WTC11 (cell line): ENCODE data around the gene P2RX2. TPM values are rescaled to one million over a fixed set of nuclear protein-coding genes. Genes with fewer than 3 reads are reported as not detected.

Experiments
- ATAC-seq: fragments of 200-7000 bp; cut with Tn5 transposase; 2 replicates; pipeline ENCODE4 v1.10.0; 2021; ENCODE audit warnings: mild to moderate bottlenecking, moderate library complexity
- CTCF ChIA-PET: fragments of 300-600 bp; sonication (Branson Sonifier 250); formaldehyde crosslinking; loops from one replicate; lab custom pipeline; 2021; ENCODE audit warnings: antibody characterized with exemption; lab: Charles Lee
- POLR2A ChIA-PET: fragments of 350-600 bp; sonication (Branson Sonifier 250); formaldehyde crosslinking; loops from one replicate; lab custom pipeline; 2021; ENCODE audit warnings: antibody characterized with exemption; lab: Charles Lee
- DNase-seq: peaks from one replicate; pipeline ENCODE4 v3.0.0; 2021; ENCODE audit warnings: low spot score
- H3K27ac Mint-ChIP-seq: 2 replicates; pipeline ENCODE4 v1.8.0; 2021; ENCODE audit warnings: mixed read lengths
- H3K27me3 Mint-ChIP-seq: 2 replicates; pipeline ENCODE4 v1.8.0; 2021; ENCODE audit warnings: low read depth, mild to moderate bottlenecking, moderate library complexity, mixed read lengths
- H3K36me3 Mint-ChIP-seq: 2 replicates; pipeline ENCODE4 v1.8.0; 2021; ENCODE audit warnings: mixed read lengths
- H3K4me1 Mint-ChIP-seq: 2 replicates; pipeline ENCODE4 v1.8.0; 2022; ENCODE audit warnings: mixed read lengths
- H3K4me3 Mint-ChIP-seq: 2 replicates; pipeline ENCODE4 v1.8.0; 2021; ENCODE audit warnings: mild to moderate bottlenecking, moderate library complexity, mixed read lengths
- H3K9me3 Mint-ChIP-seq: 2 replicates; pipeline ENCODE4 v1.8.0; 2021; ENCODE audit warnings: mixed read lengths
- ATF1 ChIP-seq: sonication (generic); formaldehyde crosslinking; IDR thresholded peaks from 2 replicates; pipeline ENCODE4 v1.8.1; 2023; ENCODE audit warnings: mild to moderate bottlenecking, moderate library complexity, missing genetic modification reagents
- CBFB ChIP-seq: sonication (generic); formaldehyde crosslinking; IDR thresholded peaks from 2 replicates; pipeline ENCODE4 v1.8.1; 2022; ENCODE audit warnings: mild to moderate bottlenecking, low read depth, missing genetic modification reagents
- ELF4 ChIP-seq: sonication (generic); formaldehyde crosslinking; IDR thresholded peaks from 2 replicates; pipeline ENCODE4 v1.8.1; 2022; ENCODE audit warnings: low read depth, mild to moderate bottlenecking, moderate library complexity, missing genetic modification reagents
- GTF2I ChIP-seq: fragments of 250-450 bp; sonication (Bioruptor Pico); conservative IDR thresholded peaks from 2 replicates; pipeline ENCODE4 v1.4.0; 2021; ENCODE audit warnings: mild to moderate bottlenecking
- NR3C1 ChIP-seq: sonication (generic); formaldehyde crosslinking; conservative IDR thresholded peaks from 2 replicates; pipeline ENCODE4 v1.8.1; 2023; ENCODE audit warnings: low read depth, mild to moderate bottlenecking, missing genetic modification reagents
- RORB ChIP-seq: fragments of 250-450 bp; sonication (Bioruptor Pico); IDR thresholded peaks from 2 replicates; pipeline ENCODE4 v1.9.0; 2021; ENCODE audit warnings: mild to moderate bottlenecking
- SMAD4 ChIP-seq: sonication (generic); formaldehyde crosslinking; IDR thresholded peaks from 2 replicates; pipeline ENCODE4 v1.8.0; 2022; ENCODE audit warnings: mild to moderate bottlenecking, missing genetic modification reagents
- ZNF121 ChIP-seq: sonication (generic); formaldehyde crosslinking; IDR thresholded peaks from 2 replicates; pipeline ENCODE4 v1.8.0; 2023; ENCODE audit warnings: missing genetic modification reagents
- ZNF317 ChIP-seq: sonication (generic); formaldehyde crosslinking; IDR thresholded peaks from 2 replicates; pipeline ENCODE4 v1.8.1; 2023; ENCODE audit warnings: low read depth, mild to moderate bottlenecking, moderate library complexity, missing genetic modification reagents, borderline replicate concordance
- total RNA-seq: library from RNA; stranded (reverse); gene quantifications from 3 replicates; pipeline ENCODE4 v1.2.3, GENCODE V29; 2021
- TF ChIP-seq, protein P1 (sequence below): sonication (generic); formaldehyde crosslinking; IDR thresholded peaks from 2 replicates; pipeline ENCODE4 v1.8.0; 2022; ENCODE audit warnings: mild to moderate bottlenecking, missing genetic modification reagents
- TF ChIP-seq, protein P2 (sequence below): sonication (generic); formaldehyde crosslinking; IDR thresholded peaks from 2 replicates; pipeline ENCODE4 v1.8.1; 2023; ENCODE audit warnings: mild to moderate bottlenecking, missing genetic modification reagents, borderline replicate concordance
- TF ChIP-seq, protein P3 (sequence below): fragments of 250-450 bp; sonication (Bioruptor Pico); conservative IDR thresholded peaks from 2 replicates; pipeline ENCODE4 v1.9.0; 2021; ENCODE audit warnings: mild to moderate bottlenecking
- TF ChIP-seq, protein P4 (sequence below): sonication (generic); formaldehyde crosslinking; IDR thresholded peaks from 2 replicates; pipeline ENCODE4 v1.8.1; 2023; ENCODE audit warnings: mild to moderate bottlenecking, missing genetic modification reagents
- TF ChIP-seq, protein P5 (sequence below): sonication (generic); formaldehyde crosslinking; IDR thresholded peaks from 2 replicates; pipeline ENCODE4 v1.8.1; 2022; ENCODE audit warnings: low read depth, mild to moderate bottlenecking, moderate library complexity, missing genetic modification reagents, borderline replicate concordance
- TF ChIP-seq, protein P6 (sequence below): sonication (generic); formaldehyde crosslinking; conservative IDR thresholded peaks from 2 replicates; pipeline ENCODE4 v1.8.1; 2023; ENCODE audit warnings: mild to moderate bottlenecking, low read depth, missing genetic modification reagents, moderate library complexity

Gene P2RX2
- total RNA-seq, 1 experiment from 2014 or later, result 2.1 TPM

DNA sequence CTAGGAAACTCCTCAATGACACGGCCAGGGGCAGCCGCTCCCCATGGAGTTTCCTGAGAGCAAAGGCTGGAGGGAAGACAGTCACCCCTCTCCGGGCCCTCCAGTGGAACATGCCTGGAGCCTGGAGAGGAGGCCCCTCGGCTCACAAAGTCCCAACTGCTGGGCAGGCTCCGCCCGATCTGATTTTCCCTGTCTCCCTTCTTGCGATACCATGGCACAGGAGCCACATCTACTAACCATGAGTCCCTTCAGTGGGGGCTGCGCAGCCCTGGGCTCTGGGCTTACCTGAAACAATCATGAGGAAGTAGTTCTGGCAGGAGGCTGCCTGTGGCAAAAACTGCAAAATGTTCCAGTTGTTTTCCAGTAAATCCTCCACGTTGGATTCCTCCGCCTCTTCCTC, 15.3 kb downstream of the P2RX2 start (continued):
- TF ChIP-seq SMAD4 (CRISPR knock-in tag) (no peak), ATF1 (CRISPR knock-in tag) (no peak), RORB (no peak), ZNF121 (CRISPR knock-in tag) (no peak)
- TF ChIP-seq, protein P1, sequence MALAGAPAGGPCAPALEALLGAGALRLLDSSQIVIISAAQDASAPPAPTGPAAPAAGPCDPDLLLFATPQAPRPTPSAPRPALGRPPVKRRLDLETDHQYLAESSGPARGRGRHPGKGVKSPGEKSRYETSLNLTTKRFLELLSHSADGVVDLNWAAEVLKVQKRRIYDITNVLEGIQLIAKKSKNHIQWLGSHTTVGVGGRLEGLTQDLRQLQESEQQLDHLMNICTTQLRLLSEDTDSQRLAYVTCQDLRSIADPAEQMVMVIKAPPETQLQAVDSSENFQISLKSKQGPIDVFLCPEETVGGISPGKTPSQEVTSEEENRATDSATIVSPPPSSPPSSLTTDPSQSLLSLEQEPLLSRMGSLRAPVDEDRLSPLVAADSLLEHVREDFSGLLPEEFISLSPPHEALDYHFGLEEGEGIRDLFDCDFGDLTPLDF (CRISPR knock-in tag), result no peak
- TF ChIP-seq, all 79 proteins: peak for 0

DNA sequence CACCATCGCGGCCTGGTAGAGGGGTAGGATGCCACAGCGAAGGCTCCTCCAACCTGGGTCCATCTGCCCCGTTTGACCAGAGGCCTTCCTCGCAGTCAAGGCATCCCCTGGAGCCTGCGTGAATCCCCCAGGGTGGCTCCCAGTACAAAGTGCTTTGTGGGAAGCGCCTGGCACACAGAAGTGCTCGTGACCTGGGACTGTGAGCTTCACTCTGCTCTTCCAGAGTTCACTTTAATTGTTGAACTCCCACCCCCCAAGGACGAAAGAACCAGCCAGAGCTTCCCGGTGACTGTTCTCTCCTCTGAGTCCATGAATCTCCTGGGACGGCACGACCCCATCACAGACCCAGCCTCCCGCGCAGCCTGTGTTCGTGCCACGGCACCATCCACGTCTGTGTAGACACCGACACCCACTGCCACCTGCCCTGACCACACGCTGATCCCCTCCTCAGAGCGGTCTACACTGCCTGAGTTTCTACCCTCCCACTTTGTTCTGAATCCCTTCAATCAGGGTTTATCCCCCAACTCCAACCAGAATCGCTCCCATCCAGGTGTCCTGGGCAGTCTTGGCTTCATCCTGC, 15.9 kb downstream of the P2RX2 start:
- Mint-ChIP-seq H3K36me3 (peaks cover 81% of the 10 kb centered on the region), H3K9me3 (no peaks in the 10 kb centered on the region), H3K4me1 (no peaks in the 10 kb centered on the region), H3K27me3 (no peaks in the 10 kb centered on the region), H3K27ac (no peak overlapping the region), H3K4me3 (no peak overlapping the region)
- TF ChIP-seq, protein P2, sequence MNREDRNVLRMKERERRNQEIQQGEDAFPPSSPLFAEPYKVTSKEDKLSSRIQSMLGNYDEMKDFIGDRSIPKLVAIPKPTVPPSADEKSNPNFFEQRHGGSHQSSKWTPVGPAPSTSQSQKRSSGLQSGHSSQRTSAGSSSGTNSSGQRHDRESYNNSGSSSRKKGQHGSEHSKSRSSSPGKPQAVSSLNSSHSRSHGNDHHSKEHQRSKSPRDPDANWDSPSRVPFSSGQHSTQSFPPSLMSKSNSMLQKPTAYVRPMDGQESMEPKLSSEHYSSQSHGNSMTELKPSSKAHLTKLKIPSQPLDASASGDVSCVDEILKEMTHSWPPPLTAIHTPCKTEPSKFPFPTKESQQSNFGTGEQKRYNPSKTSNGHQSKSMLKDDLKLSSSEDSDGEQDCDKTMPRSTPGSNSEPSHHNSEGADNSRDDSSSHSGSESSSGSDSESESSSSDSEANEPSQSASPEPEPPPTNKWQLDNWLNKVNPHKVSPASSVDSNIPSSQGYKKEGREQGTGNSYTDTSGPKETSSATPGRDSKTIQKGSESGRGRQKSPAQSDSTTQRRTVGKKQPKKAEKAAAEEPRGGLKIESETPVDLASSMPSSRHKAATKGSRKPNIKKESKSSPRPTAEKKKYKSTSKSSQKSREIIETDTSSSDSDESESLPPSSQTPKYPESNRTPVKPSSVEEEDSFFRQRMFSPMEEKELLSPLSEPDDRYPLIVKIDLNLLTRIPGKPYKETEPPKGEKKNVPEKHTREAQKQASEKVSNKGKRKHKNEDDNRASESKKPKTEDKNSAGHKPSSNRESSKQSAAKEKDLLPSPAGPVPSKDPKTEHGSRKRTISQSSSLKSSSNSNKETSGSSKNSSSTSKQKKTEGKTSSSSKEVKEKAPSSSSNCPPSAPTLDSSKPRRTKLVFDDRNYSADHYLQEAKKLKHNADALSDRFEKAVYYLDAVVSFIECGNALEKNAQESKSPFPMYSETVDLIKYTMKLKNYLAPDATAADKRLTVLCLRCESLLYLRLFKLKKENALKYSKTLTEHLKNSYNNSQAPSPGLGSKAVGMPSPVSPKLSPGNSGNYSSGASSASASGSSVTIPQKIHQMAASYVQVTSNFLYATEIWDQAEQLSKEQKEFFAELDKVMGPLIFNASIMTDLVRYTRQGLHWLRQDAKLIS, result no peak
- TF ChIP-seq ZNF317 (CRISPR knock-in tag) (no peak), CBFB (CRISPR knock-in tag) (no peak), ELF4 (CRISPR knock-in tag) (no peak), GTF2I (CRISPR knock-in tag) (no peak), ZNF121 (CRISPR knock-in tag) (no peak), NR3C1 (no peak)
- TF ChIP-seq, protein P3, sequence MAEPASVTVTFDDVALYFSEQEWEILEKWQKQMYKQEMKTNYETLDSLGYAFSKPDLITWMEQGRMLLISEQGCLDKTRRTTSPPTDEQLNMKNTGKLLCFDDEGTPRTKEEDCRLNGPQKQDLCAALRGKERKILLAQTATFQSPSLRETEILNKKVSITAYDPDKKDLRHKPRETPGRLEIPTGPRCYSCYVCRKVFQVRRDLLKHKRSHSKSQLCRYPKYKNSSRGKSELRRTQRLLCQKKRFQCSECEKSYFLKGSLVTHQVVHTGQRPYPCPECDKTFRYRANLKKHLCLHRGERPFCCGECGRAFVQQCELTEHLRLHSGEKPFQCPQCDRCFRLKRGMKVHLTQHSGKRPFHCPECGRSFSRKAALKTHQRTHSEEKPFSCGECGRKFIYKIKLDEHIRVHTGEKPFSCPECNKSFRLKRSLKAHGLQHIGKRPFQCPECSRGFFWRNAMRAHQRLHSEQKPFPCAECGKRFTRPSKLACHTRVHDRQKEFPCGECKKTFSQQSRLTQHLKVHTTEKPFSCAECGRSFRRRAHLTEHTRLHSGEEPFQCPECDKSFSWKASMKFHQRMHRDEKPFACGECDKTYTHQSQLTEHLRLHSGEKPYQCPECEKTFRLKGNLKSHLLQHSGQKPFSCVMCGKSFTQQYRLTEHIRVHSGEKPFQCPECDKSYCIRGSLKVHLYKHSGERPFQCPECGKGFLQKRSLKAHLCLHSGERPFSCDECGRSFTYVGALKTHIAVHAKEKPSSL (CRISPR knock-in tag), result no peak
- TF ChIP-seq, protein P4, sequence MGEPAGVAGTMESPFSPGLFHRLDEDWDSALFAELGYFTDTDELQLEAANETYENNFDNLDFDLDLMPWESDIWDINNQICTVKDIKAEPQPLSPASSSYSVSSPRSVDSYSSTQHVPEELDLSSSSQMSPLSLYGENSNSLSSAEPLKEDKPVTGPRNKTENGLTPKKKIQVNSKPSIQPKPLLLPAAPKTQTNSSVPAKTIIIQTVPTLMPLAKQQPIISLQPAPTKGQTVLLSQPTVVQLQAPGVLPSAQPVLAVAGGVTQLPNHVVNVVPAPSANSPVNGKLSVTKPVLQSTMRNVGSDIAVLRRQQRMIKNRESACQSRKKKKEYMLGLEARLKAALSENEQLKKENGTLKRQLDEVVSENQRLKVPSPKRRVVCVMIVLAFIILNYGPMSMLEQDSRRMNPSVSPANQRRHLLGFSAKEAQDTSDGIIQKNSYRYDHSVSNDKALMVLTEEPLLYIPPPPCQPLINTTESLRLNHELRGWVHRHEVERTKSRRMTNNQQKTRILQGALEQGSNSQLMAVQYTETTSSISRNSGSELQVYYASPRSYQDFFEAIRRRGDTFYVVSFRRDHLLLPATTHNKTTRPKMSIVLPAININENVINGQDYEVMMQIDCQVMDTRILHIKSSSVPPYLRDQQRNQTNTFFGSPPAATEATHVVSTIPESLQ (CRISPR knock-in tag), result no peak
- TF ChIP-seq, protein P5, sequence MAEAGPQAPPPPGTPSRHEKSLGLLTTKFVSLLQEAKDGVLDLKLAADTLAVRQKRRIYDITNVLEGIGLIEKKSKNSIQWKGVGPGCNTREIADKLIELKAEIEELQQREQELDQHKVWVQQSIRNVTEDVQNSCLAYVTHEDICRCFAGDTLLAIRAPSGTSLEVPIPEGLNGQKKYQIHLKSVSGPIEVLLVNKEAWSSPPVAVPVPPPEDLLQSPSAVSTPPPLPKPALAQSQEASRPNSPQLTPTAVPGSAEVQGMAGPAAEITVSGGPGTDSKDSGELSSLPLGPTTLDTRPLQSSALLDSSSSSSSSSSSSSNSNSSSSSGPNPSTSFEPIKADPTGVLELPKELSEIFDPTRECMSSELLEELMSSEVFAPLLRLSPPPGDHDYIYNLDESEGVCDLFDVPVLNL (CRISPR knock-in tag), result no peak
- TF ChIP-seq, protein P6, sequence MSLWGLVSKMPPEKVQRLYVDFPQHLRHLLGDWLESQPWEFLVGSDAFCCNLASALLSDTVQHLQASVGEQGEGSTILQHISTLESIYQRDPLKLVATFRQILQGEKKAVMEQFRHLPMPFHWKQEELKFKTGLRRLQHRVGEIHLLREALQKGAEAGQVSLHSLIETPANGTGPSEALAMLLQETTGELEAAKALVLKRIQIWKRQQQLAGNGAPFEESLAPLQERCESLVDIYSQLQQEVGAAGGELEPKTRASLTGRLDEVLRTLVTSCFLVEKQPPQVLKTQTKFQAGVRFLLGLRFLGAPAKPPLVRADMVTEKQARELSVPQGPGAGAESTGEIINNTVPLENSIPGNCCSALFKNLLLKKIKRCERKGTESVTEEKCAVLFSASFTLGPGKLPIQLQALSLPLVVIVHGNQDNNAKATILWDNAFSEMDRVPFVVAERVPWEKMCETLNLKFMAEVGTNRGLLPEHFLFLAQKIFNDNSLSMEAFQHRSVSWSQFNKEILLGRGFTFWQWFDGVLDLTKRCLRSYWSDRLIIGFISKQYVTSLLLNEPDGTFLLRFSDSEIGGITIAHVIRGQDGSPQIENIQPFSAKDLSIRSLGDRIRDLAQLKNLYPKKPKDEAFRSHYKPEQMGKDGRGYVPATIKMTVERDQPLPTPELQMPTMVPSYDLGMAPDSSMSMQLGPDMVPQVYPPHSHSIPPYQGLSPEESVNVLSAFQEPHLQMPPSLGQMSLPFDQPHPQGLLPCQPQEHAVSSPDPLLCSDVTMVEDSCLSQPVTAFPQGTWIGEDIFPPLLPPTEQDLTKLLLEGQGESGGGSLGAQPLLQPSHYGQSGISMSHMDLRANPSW (CRISPR knock-in tag), result no peak
- no peak for ATAC-seq
- CTCF ChIA-PET, result interaction anchor here (1.5 to 2.1 kb wide), 2 partner anchors 20 to 73 kb away, joined by 4 to 7 read pairs; no protein-coding TSS in a partner anchor
- DNase-seq, result no peak
- POLR2A ChIA-PET, result no interaction called here
